ENCODE measurements around the gene SERPINH1. TPM values are rescaled to one million over a fixed set of nuclear protein-coding genes. Genes with fewer than 3 reads are reported as not detected.
A peak's percentile ranks its signal among the peaks of the same experiment; 100 is the strongest.

SERPINH1 gene
- total and polyA plus RNA-seq, 8 donors = 15.4 to 297 (median 48.4) TPM

- peaks cover 0 to 29% (median 14%) of the 10 kb centered on the region in 4 donors for H3K4me1 ChIP-seq
Observed at GRCh38 chr11:75576017-75576416, 14.0 kb downstream of the SERPINH1 start.

GRCh38 chr11:75576499-75576918 is 14.5 kb downstream of the SERPINH1 start:
- TF ChIP-seq EP300 (IDR thresholded peaks at IDR 0.05) (no peak), CTCF (IDR thresholded peaks at IDR 0.05) (no peak), POLR2A (IDR thresholded peaks at IDR 0.05) (no peak), POLR2AphosphoS5 (IDR thresholded peaks at IDR 0.05) (peak in 2 of 3 donors; percentile 12 to 41)
- intact Hi-C loops (cut with DNase I; ENCODE audit: low total_unique reads) = no loop called here
- no peaks in the 10 kb centered on the region for H3K9me3 ChIP-seq
- H3K4me1 ChIP-seq = peaks cover 0 to 25% (median 14%) of the 10 kb centered on the region in 4 donors
- H3K36me3 ChIP-seq = peaks cover 20 to 31% (median 24%) of the 10 kb centered on the region in 4 donors
- H3K27ac ChIP-seq = peak overlapping the region in 3 of 5 donors; percentile 5 to 51 (median 38)
- H3K4me3 ChIP-seq = no peak overlapping the region
- DNase-seq = peak; percentile 48 to 86
- WGBS, 5 donors = 6 to 20% (median 12%) methylated on average over 8 of the region's 8 CpGs
- H3K27me3 ChIP-seq = no peaks in the 10 kb centered on the region

More at GRCh38 chr11:75576017-75576416, 14.0 kb downstream of the SERPINH1 start:
- intact Hi-C loops (cut with DNase I; ENCODE audit: low total_unique reads) = no loop called here
- H3K4me3 ChIP-seq = no peak overlapping the region
- H3K27ac ChIP-seq = peak overlapping the region in 2 of 5 donors; percentile 5 to 51
- no peak for DNase-seq
- H3K27me3 ChIP-seq = no peaks in the 10 kb centered on the region
- peaks cover 25 to 36% (median 29%) of the 10 kb centered on the region in 4 donors for H3K36me3 ChIP-seq
- H3K9me3 ChIP-seq = no peaks in the 10 kb centered on the region
- whole genome bisulfite sequencing, 5 donors = 76 to 89% (median 83%) methylated on average over 5 to 6 of the region's 6 CpGs
- TF ChIP-seq POLR2AphosphoS5 (IDR thresholded peaks at IDR 0.05) (no peak), POLR2A (IDR thresholded peaks at IDR 0.05) (no peak), EP300 (IDR thresholded peaks at IDR 0.05) (no peak), CTCF (IDR thresholded peaks at IDR 0.05) (no peak)

DNA sequence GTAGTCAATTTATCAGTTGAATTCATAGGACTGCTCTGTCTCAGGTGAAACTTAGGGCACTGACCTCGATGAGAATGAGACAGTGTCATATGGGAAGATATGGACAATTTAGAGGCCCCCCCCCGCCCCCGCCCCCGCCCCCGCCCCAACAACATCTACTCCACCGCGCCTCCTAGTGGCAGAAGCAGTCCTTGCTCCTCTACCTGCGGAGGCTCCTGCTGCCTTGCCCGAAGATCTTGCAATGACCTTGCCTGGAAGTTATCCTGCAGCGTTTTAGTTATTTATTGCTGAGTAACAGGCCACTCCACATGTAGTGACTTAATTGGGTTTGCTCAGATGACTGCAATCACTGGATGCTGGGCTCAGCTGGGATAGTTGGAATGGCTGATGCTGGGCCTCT is 15.2 kb downstream of the SERPINH1 start:
- no peak for TF ChIP-seq EP300 (IDR thresholded peaks at IDR 0.05)
- peak in 4 of 7 experiments; percentile 16 to 70 (median 56) for TF ChIP-seq CTCF (IDR thresholded peaks at IDR 0.05)
- H3K9me3 ChIP-seq = no peaks in the 10 kb centered on the region
- no peaks in the 10 kb centered on the region for H3K27me3 ChIP-seq
- intact Hi-C loops (cut with DNase I; ENCODE audit: low total_unique reads) = no loop called here
- H3K4me1 ChIP-seq = peaks cover 0 to 20% (median 14%) of the 10 kb centered on the region in 4 donors
- peak; percentile 52 to 73 for DNase-seq
- H3K4me3 ChIP-seq = no peak overlapping the region
- WGBS, 5 donors = 14 to 21% (median 19%) methylated on average over 6 to 10 of the region's 10 CpGs
- peak overlapping the region in 1 of 5 donors; percentile 38 for H3K27ac ChIP-seq
- peaks cover 13 to 24% (median 17%) of the 10 kb centered on the region in 4 donors for H3K36me3 ChIP-seq

DNA sequence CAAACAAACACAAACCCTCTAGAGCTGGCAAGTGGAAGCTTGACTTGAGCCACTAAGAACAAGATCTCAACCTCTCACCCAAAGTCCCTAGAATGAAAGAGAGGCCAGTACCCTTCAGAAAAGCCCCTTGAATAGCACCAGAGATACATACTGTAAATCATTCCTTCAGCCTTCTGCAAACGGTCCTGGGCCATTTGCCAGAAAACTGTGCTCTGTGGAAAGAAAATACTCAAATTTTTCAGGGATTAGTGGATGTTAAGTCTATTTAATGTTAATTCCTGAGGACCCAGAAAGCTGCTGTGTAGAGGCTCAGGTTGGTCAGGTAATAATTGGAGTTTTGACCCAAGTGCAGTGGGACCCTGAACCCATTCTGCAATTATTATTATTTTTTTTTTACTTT is 16.9 kb downstream of the SERPINH1 start:
- no peak overlapping the region for H3K4me3 ChIP-seq
- H3K9me3 ChIP-seq = no peaks in the 10 kb centered on the region
- H3K36me3 ChIP-seq = peaks cover 0 to 6% (median 1%) of the 10 kb centered on the region in 4 donors
- DNase-seq = no peak
- H3K27ac ChIP-seq = no peak overlapping the region
- H3K4me1 ChIP-seq = peaks cover 10 to 37% (median 26%) of the 10 kb centered on the region in 4 donors
- WGBS, 5 donors = 8 to 17% (median 13%) methylated on average over 1 of the region's 1 CpG
- intact Hi-C loops (cut with DNase I; ENCODE audit: low total_unique reads) = no loop called here
- TF ChIP-seq CTCF (IDR thresholded peaks at IDR 0.05) (no peak), POLR2AphosphoS5 (IDR thresholded peaks at IDR 0.05) (no peak), EP300 (IDR thresholded peaks at IDR 0.05) (no peak), POLR2A (IDR thresholded peaks at IDR 0.05) (no peak)
- H3K27me3 ChIP-seq = peaks cover 0 to 12% (median 0%) of the 10 kb centered on the region in 3 donors

All from stomach (tissue), 9 donors.